Activated CD4-positive, alpha-beta T cell treated with anti-CD3 and anti-CD28 coated beads, Interleukin-2, amount 10 ng/mL, durations not matched to agents 7 days and 5 days (primary cell): ENCODE data around the gene NKX6-2. TPM values are rescaled to one million over a fixed set of nuclear protein-coding genes. Genes with fewer than 3 reads are reported as not detected.
"Not testable (repeated sequence)": the region's sequence is repeated elsewhere in the genome, so short reads cannot be mapped to it uniquely, and the experiment has no call there.

Experiments used
- CTCF ChIA-PET: fragments of 350-600 bp; sonication (Branson Sonifier 250); formaldehyde crosslinking; loops from one replicate; lab custom pipeline; 2021; ENCODE audit warnings: antibody characterized with exemption; lab: Charles Lee
- POLR2A ChIA-PET: fragments of 350-600 bp; sonication (Branson Sonifier 250); formaldehyde crosslinking; loops from one replicate; lab custom pipeline; 2021; ENCODE audit warnings: antibody characterized with exemption; lab: Charles Lee
- DNase-seq: peaks from one replicate; pipeline ENCODE4 v3.0.0-alpha.2; 2020
- H3K27ac Mint-ChIP-seq: one replicate; pipeline ENCODE4 v1.8.0; 2021; ENCODE audit warnings: mild to moderate bottlenecking, moderate library complexity, mixed read lengths
- H3K27me3 Mint-ChIP-seq: one replicate; pipeline ENCODE4 v1.8.0; 2021; ENCODE audit warnings: mixed read lengths
- H3K36me3 Mint-ChIP-seq: one replicate; pipeline ENCODE4 v1.8.0; 2021; ENCODE audit warnings: low read depth, mixed read lengths
- H3K4me1 Mint-ChIP-seq: one replicate; pipeline ENCODE4 v1.8.0; 2021; ENCODE audit warnings: mixed read lengths
- H3K4me3 Mint-ChIP-seq: one replicate; pipeline ENCODE4 v1.8.0; 2021; ENCODE audit warnings: mild to moderate bottlenecking, moderate library complexity, mixed read lengths
- H3K9me3 Mint-ChIP-seq: one replicate; pipeline ENCODE4 v1.8.0; 2021; ENCODE audit warnings: mixed read lengths
- total RNA-seq, 2 experiments: library from RNA; stranded (reverse); gene quantifications; one replicate each; pipeline ENCODE4 v1.2.3, GENCODE V29; 2021

Gene NKX6-2
- total RNA-seq, 2 experiments from 2014 or later, result not detected

- Mint-ChIP-seq H3K36me3 (no peaks in the 10 kb centered on the region), H3K4me3 (no peak overlapping the region), H3K4me1 (no peaks in the 10 kb centered on the region), H3K9me3 (no peaks in the 10 kb centered on the region), H3K27me3 (no peaks in the 10 kb centered on the region), H3K27ac (no peak overlapping the region)
- no peak for DNase-seq
- CTCF ChIA-PET, result interaction anchor here (0.7 kb wide), 1 partner anchor 78 kb away, joined by 4 read pairs; no protein-coding TSS in a partner anchor
- POLR2A ChIA-PET, result no interaction called here
Observed at GRCh38 chr10:132802048-132802447, 16.1 kb upstream of the NKX6-2 start.

- POLR2A ChIA-PET, result no interaction called here
- Mint-ChIP-seq H3K9me3 (no peaks in the 10 kb centered on the region), H3K4me1 (no peaks in the 10 kb centered on the region), H3K27me3 (no peaks in the 10 kb centered on the region), H3K4me3 (no peak overlapping the region), H3K27ac (no peak overlapping the region), H3K36me3 (no peaks in the 10 kb centered on the region)
- CTCF ChIA-PET, result no interaction called here
- DNase-seq, result no peak
Observed at GRCh38 chr10:132799865-132800264, 13.9 kb upstream of the NKX6-2 start.

- Mint-ChIP-seq H3K4me3 (no peak overlapping the region), H3K9me3 (no peaks in the 10 kb centered on the region), H3K36me3 (no peaks in the 10 kb centered on the region), H3K27me3 (no peaks in the 10 kb centered on the region), H3K4me1 (no peaks in the 10 kb centered on the region), H3K27ac (no peak overlapping the region)
- ChIA-PET CTCF (no interaction called here), POLR2A (no interaction called here)
- no peak for DNase-seq
Observed at GRCh38 chr10:132798876-132799275, 12.9 kb upstream of the NKX6-2 start.

GRCh38 chr10:132798403-132798802, 12.5 kb upstream of the NKX6-2 start:
- Mint-ChIP-seq H3K36me3 (no peaks in the 10 kb centered on the region), H3K4me1 (no peaks in the 10 kb centered on the region), H3K27me3 (no peaks in the 10 kb centered on the region), H3K4me3 (no peak overlapping the region), H3K27ac (no peak overlapping the region), H3K9me3 (no peaks in the 10 kb centered on the region)
- DNase-seq, result no peak
- POLR2A ChIA-PET, result no interaction called here
- CTCF ChIA-PET, result interaction anchor here (0.5 to 1.3 kb wide), 2 partner anchors 8 to 37 kb away, joined by 3 to 6 read pairs; no protein-coding TSS in a partner anchor

- H3K36me3 Mint-ChIP-seq, H3K4me3 Mint-ChIP-seq, H3K27ac Mint-ChIP-seq, DNase-seq, POLR2A ChIA-PET, H3K4me1 Mint-ChIP-seq, H3K27me3 Mint-ChIP-seq, H3K9me3 Mint-ChIP-seq: not testable (repeated sequence)
- CTCF ChIA-PET, result interaction anchor here (0.5 to 1.3 kb wide), 2 partner anchors 9 to 37 kb away, joined by 3 to 6 read pairs; no protein-coding TSS in a partner anchor
Observed at GRCh38 chr10:132797986-132798385, 12.0 kb upstream of the NKX6-2 start.

GRCh38 chr10:132796846-132797245, 10.9 kb upstream of the NKX6-2 start:
- POLR2A ChIA-PET, result no interaction called here
- CTCF ChIA-PET, result interaction anchor here (0.6 to 1.3 kb wide), 3 partner anchors 10 to 109 kb away, joined by 3 to 7 read pairs (median 3); no protein-coding TSS in a partner anchor
- H3K4me3 Mint-ChIP-seq, result no peak overlapping the region
- no peaks in the 10 kb centered on the region for H3K27me3 Mint-ChIP-seq
- no peak overlapping the region for H3K27ac Mint-ChIP-seq
- H3K9me3 Mint-ChIP-seq, result no peaks in the 10 kb centered on the region
- H3K4me1 Mint-ChIP-seq, result no peaks in the 10 kb centered on the region
- DNase-seq, result no peak
- no peaks in the 10 kb centered on the region for H3K36me3 Mint-ChIP-seq

GRCh38 chr10:132793871-132794849, 8.2 kb upstream of the NKX6-2 start:
- Mint-ChIP-seq H3K4me3 (no peak overlapping the region), H3K4me1 (no peaks in the 10 kb centered on the region), H3K27me3 (peaks cover 5% of the 10 kb centered on the region), H3K36me3 (no peaks in the 10 kb centered on the region), H3K27ac (no peak overlapping the region), H3K9me3 (no peaks in the 10 kb centered on the region)
- DNase-seq, result no peak
- POLR2A ChIA-PET, result no interaction called here
- CTCF ChIA-PET, result no interaction called here

GRCh38 chr10:132793213-132793612, 7.3 kb upstream of the NKX6-2 start:
- Mint-ChIP-seq H3K36me3 (no peaks in the 10 kb centered on the region), H3K4me3 (no peak overlapping the region), H3K9me3 (no peaks in the 10 kb centered on the region), H3K27ac (no peak overlapping the region), H3K4me1 (no peaks in the 10 kb centered on the region), H3K27me3 (peaks cover 7% of the 10 kb centered on the region)
- CTCF ChIA-PET, result no interaction called here
- POLR2A ChIA-PET, result no interaction called here
- no peak for DNase-seq

- CTCF ChIA-PET, result no interaction called here
Observed at GRCh38 chr10:132792796-132793195, 6.8 kb upstream of the NKX6-2 start.

GRCh38 chr10:132792099-132792498, 6.2 kb upstream of the NKX6-2 start:
- POLR2A ChIA-PET, H3K27me3 Mint-ChIP-seq, H3K4me1 Mint-ChIP-seq, CTCF ChIA-PET, DNase-seq, H3K9me3 Mint-ChIP-seq, H3K27ac Mint-ChIP-seq, H3K4me3 Mint-ChIP-seq, H3K36me3 Mint-ChIP-seq: not testable (repeated sequence)

More at GRCh38 chr10:132792796-132793195, 6.8 kb upstream of the NKX6-2 start:
- no peaks in the 10 kb centered on the region for H3K9me3 Mint-ChIP-seq
- no peak for DNase-seq
- no peak overlapping the region for H3K27ac Mint-ChIP-seq
- no peaks in the 10 kb centered on the region for H3K36me3 Mint-ChIP-seq
- H3K4me3 Mint-ChIP-seq, result no peak overlapping the region
- H3K27me3 Mint-ChIP-seq, result peaks cover 7% of the 10 kb centered on the region
- POLR2A ChIA-PET, result no interaction called here
- no peaks in the 10 kb centered on the region for H3K4me1 Mint-ChIP-seq

- ChIA-PET CTCF (no interaction called here), POLR2A (no interaction called here)
- H3K27me3 Mint-ChIP-seq, result peaks cover 8% of the 10 kb centered on the region
Observed at GRCh38 chr10:132790934-132791829, 5.2 kb upstream of the NKX6-2 start.

GRCh38 chr10:132790470-132790869, 4.5 kb upstream of the NKX6-2 start:
- no peak for DNase-seq
- no peaks in the 10 kb centered on the region for H3K4me1 Mint-ChIP-seq
- ChIA-PET CTCF (no interaction called here), POLR2A (no interaction called here)
- H3K4me3 Mint-ChIP-seq, result no peak overlapping the region
- peaks cover 9% of the 10 kb centered on the region for H3K27me3 Mint-ChIP-seq
- no peaks in the 10 kb centered on the region for H3K36me3 Mint-ChIP-seq
- H3K27ac Mint-ChIP-seq, result no peak overlapping the region
- H3K9me3 Mint-ChIP-seq, result no peaks in the 10 kb centered on the region

More at GRCh38 chr10:132790934-132791829, 5.2 kb upstream of the NKX6-2 start:
- DNase-seq, result no peak
- H3K4me1 Mint-ChIP-seq, result no peaks in the 10 kb centered on the region
- no peaks in the 10 kb centered on the region for H3K36me3 Mint-ChIP-seq
- H3K4me3 Mint-ChIP-seq, result no peak overlapping the region
- H3K27ac Mint-ChIP-seq, result no peak overlapping the region
- H3K9me3 Mint-ChIP-seq, result no peaks in the 10 kb centered on the region
